Activated naive CD4-positive, alpha-beta T cell treated with Interleukin-2 at 50 U/mL for 16 hours (primary cell): ENCODE data around the gene FGD6.
"Not testable (repeated sequence)": the region's sequence is repeated elsewhere in the genome, so short reads cannot be mapped to it uniquely, and the experiment has no call there.

Experiments used
- DNase-seq: peaks from one replicate; pipeline ENCODE4 v3.0.0-alpha.2; 2020

FGD6 gene

GRCh38 chr12:95118138-95118787 lies 99.0 kb downstream of the FGD6 start:
- DNase-seq: no peak

- peak; percentile 44 for DNase-seq
Observed at GRCh38 chr12:95117178-95117599, 100.1 kb downstream of the FGD6 start.

GRCh38 chr12:95116773-95117172 lies 100.5 kb downstream of the FGD6 start:
- no peak for DNase-seq

- DNase-seq: no peak
Observed at GRCh38 chr12:95116341-95116740, 100.9 kb downstream of the FGD6 start.

- no peak for DNase-seq
Observed at GRCh38 chr12:95115641-95116040, 101.6 kb downstream of the FGD6 start.

- DNase-seq: no peak
Observed at GRCh38 chr12:95114766-95115405, 102.4 kb downstream of the FGD6 start.

- DNase-seq: no peak
Observed at GRCh38 chr12:95107362-95107761, 109.9 kb downstream of the FGD6 start.

- no peak for DNase-seq
Observed at GRCh38 chr12:95105540-95105939, 111.7 kb downstream of the FGD6 start.

- no peak for DNase-seq
Observed at GRCh38 chr12:95104919-95105452, 112.3 kb downstream of the FGD6 start.

- DNase-seq: peak; percentile 41
Observed at GRCh38 chr12:95102916-95103671, 114.2 kb downstream of the FGD6 start.

- not testable (repeated sequence) for DNase-seq
Observed at GRCh38 chr12:95101957-95102356, 115.3 kb downstream of the FGD6 start.

- DNase-seq: no peak
Observed at GRCh38 chr12:95100264-95101190, 116.7 kb downstream of the FGD6 start.

- DNase-seq: no peak
Observed at GRCh38 chr12:95099270-95099790, 117.9 kb downstream of the FGD6 start.

GRCh38 chr12:95096852-95097251 lies 120.4 kb downstream of the FGD6 start:
- DNase-seq: no peak

- no peak for DNase-seq
Observed at GRCh38 chr12:95096378-95096777, 120.9 kb downstream of the FGD6 start.

- not testable (repeated sequence) for DNase-seq
Observed at GRCh38 chr12:95095866-95096265, 121.4 kb downstream of the FGD6 start.

- DNase-seq: no peak
Observed at GRCh38 chr12:95089462-95089861, 127.8 kb downstream of the FGD6 start.

- no peak for DNase-seq
Observed at GRCh38 chr12:95088379-95088778, 128.9 kb downstream of the FGD6 start.

GRCh38 chr12:95085612-95086011 lies 131.7 kb downstream of the FGD6 start:
- DNase-seq: no peak

GRCh38 chr12:95083938-95084337 lies 133.3 kb downstream of the FGD6 start:
- DNase-seq: no peak

- no peak for DNase-seq
Observed at GRCh38 chr12:95083471-95083870, 133.8 kb downstream of the FGD6 start.

- DNase-seq: no peak
Observed at GRCh38 chr12:95077341-95077740, 139.9 kb downstream of the FGD6 start.
